HG02763 (cell line): Measurements from ENCODE around the gene LPIN2.
"Not testable (repeated sequence)": the region's sequence is repeated elsewhere in the genome, so short reads cannot be mapped to it uniquely, and the experiment has no call there.

Source experiments
- ATAC-seq: cut with Tn5 transposase; IDR thresholded peaks from one replicate; pipeline ENCODE4 v1.9.1; 2021; ENCODE audit warnings: mild to moderate bottlenecking, moderate library complexity; ENCODE audit not compliant: unreplicated experiment

Gene LPIN2

GRCh38 chr18:3013024-3013804 is at the start of gene LPIN2:
TSS of gene LPIN2 (minus strand) at chr18:3013144. CDS start at chr18:2960840, 52,304 bp downstream.
- peak; percentile 88 for ATAC-seq

- ATAC-seq = no peak
These were observed 48.8 kb upstream of the LPIN2 start for GRCh38 chr18:3061581-3062312.

- ATAC-seq = no peak
These were observed 48.0 kb upstream of the LPIN2 start for GRCh38 chr18:3060667-3061580.

- no peak for ATAC-seq
These were observed 46.3 kb upstream of the LPIN2 start for GRCh38 chr18:3059272-3059671.

GRCh38 chr18:3058328-3059191 is 45.6 kb upstream of the LPIN2 start:
- no peak for ATAC-seq

- ATAC-seq = no peak
These were observed 44.6 kb upstream of the LPIN2 start for GRCh38 chr18:3057526-3057925.

GRCh38 chr18:3056311-3056710 is 43.4 kb upstream of the LPIN2 start:
- ATAC-seq = no peak

GRCh38 chr18:3055816-3056215 is 42.9 kb upstream of the LPIN2 start:
- ATAC-seq = no peak

GRCh38 chr18:3055186-3055728 is 42.3 kb upstream of the LPIN2 start:
- no peak for ATAC-seq

- ATAC-seq = no peak
These were observed 41.8 kb upstream of the LPIN2 start for GRCh38 chr18:3054780-3055179.

- no peak for ATAC-seq
These were observed 41.3 kb upstream of the LPIN2 start for GRCh38 chr18:3054214-3054613.

- ATAC-seq = no peak
These were observed 40.1 kb upstream of the LPIN2 start for GRCh38 chr18:3053081-3053480.

- no peak for ATAC-seq
These were observed 39.4 kb upstream of the LPIN2 start for GRCh38 chr18:3052411-3052758.

- no peak for ATAC-seq
These were observed 38.9 kb upstream of the LPIN2 start for GRCh38 chr18:3051718-3052410.

GRCh38 chr18:3049897-3050454 is 37.0 kb upstream of the LPIN2 start:
- ATAC-seq = not testable (repeated sequence)

GRCh38 chr18:3048820-3049349 is 35.9 kb upstream of the LPIN2 start:
- no peak for ATAC-seq

- no peak for ATAC-seq
These were observed 35.2 kb upstream of the LPIN2 start for GRCh38 chr18:3048121-3048520.

- no peak for ATAC-seq
These were observed 33.4 kb upstream of the LPIN2 start for GRCh38 chr18:3046216-3046808.
